Naive thymus-derived CD8-positive, alpha-beta T cell (primary cell): ENCODE results near the gene LMO2. TPM values are rescaled to one million over a fixed set of nuclear protein-coding genes. Genes with fewer than 3 reads are reported as not detected.

Source experiments
- ATAC-seq, 2 donors: fragments of 150-1000 bp; cut with Tn5 transposase in 1 of 2; sonication (Bioruptor Pico), chemical (Tn5 transposase) in 1 of 2; 1 replicate in 1 of 2; 2 replicates in 1 of 2; pipeline ENCODE4 v1.10.0; 2021; ENCODE audit warnings: mild to moderate bottlenecking in 2 of 2, moderate library complexity in 2 of 2
- POLR2A ChIA-PET: fragments of 350-600 bp; sonication (Branson Sonifier 250); formaldehyde crosslinking; loops from one replicate; lab custom pipeline; 2021; ENCODE audit warnings: antibody characterized with exemption; lab: Charles Lee
- DNase-seq, 10 donors: peaks; one replicate each; pipeline versions ENCODE4 v3.0.0 to v3.0.0-alpha.2; 2020 to 2022
- H3K27ac Mint-ChIP-seq, 10 donors: one replicate each; pipeline ENCODE4 v1.8.0; 2020 to 2022; ENCODE audit warnings: mild to moderate bottlenecking in 10 of 10, mixed read lengths in 10 of 10, moderate library complexity in 4 of 10, inconsistent platforms in 1 of 10
- H3K27me3 Mint-ChIP-seq, 5 donors: one replicate each; pipeline ENCODE4 v1.8.0; 2021 to 2022; ENCODE audit warnings: mixed read lengths in 5 of 5
- H3K36me3 Mint-ChIP-seq, 3 donors: one replicate each; pipeline ENCODE4 v1.8.0; 2020 to 2022; ENCODE audit warnings: mixed read lengths in 3 of 3, mild to moderate bottlenecking in 2 of 3, inconsistent platforms in 1 of 3
- H3K4me1 Mint-ChIP-seq, 4 donors: one replicate each; pipeline ENCODE4 v1.8.0; 2021 to 2022; ENCODE audit warnings: mixed read lengths in 4 of 4
- H3K4me3 Mint-ChIP-seq, 10 donors: one replicate each; pipeline ENCODE4 v1.8.0; 2020 to 2022; ENCODE audit warnings: mild to moderate bottlenecking in 10 of 10, mixed read lengths in 10 of 10, moderate library complexity in 6 of 10, inconsistent platforms in 1 of 10
- H3K9me3 Mint-ChIP-seq, 9 donors: one replicate each; pipeline ENCODE4 v1.8.0; 2020 to 2022; ENCODE audit warnings: mixed read lengths in 9 of 9, mild to moderate bottlenecking in 3 of 9, inconsistent platforms in 1 of 9, moderate library complexity in 1 of 9
- polyA plus RNA-seq, 3 donors: library from polyadenylated mRNA; unstranded; fragments of 300-500 nt; fragmentation: Illumina TruSeq; gene quantifications; one replicate each; pipeline ENCODE4 v1.2.3, GENCODE V29; 2021
- total RNA-seq, 8 experiments: library from RNA in 2 of 8; stranded (reverse) in 2 of 8; gene quantifications; one replicate each; pipeline ENCODE4 v1.2.3 and lab custom pipeline; 2021 to 2026

Gene LMO2
- total and polyA plus RNA-seq, 5 experiments from 2014 or later, result 0.47 to 0.99 TPM; not detected in 3

DNA sequence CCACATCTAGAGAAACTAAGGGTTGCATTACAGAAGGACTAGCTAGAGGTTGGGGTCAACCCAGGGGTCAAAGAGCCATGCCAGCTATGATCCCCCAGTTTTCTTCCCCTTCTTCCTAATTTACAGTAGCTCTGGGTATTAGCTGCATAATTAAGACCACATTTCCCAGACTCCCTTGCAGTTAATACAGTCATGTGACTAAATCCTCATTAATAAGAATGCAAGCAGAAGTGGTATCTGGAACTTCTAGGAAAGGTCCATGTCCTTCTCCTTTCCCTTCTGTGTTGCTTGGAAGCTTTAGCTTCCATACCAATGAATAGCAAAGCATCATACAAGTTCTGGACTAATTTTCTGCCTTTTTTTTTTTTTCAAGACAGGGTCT lies 19.1 kb upstream of the LMO2 start:
- DNase-seq (no peak), ATAC-seq (no peak)
- peaks cover 0 to 10% (median 4%) of the 10 kb centered on the region in 3 donors for H3K36me3 Mint-ChIP-seq
- H3K4me3 Mint-ChIP-seq, result no peak overlapping the region
- H3K27ac Mint-ChIP-seq, result no peak overlapping the region
- POLR2A ChIA-PET, result no interaction called here
- H3K9me3 Mint-ChIP-seq, result peaks cover 0 to 14% (median 6%) of the 10 kb centered on the region in 9 donors
- H3K4me1 Mint-ChIP-seq, result peaks cover 5 to 25% (median 10%) of the 10 kb centered on the region in 4 donors
- H3K27me3 Mint-ChIP-seq, result peaks cover 4 to 48% (median 11%) of the 10 kb centered on the region in 5 donors

DNA sequence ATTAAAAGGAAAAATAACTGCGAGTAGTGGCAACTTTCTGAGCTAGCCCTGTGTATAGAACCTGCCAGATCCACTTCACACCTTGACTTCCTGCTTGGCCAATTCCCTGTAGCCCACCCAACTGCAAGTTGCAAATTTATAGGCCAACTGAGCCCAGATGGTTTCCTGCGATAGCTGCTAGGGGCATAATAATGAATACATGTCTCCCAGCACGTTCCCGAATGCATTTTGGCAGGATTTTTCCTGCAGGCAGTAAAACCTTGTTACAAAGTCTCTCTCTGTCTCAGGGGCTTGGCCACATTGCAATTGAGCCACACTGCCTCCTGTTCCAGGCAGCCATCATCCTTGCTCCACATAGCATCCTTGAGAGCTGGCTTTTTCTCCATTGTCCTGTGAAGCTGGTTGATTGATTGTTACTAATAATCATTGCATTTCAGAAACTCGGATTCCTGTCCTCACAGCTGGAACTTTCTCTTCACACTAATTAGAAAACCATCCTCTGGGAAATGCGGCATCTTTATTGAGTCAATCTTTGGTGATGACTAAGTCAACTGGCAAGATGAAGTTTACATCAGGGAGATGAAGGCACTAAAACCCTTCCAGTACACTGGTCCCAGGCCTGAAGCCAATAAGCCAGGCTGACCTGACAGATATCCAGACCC lies 18.6 kb upstream of the LMO2 start:
- peaks cover 5 to 25% (median 10%) of the 10 kb centered on the region in 4 donors for H3K4me1 Mint-ChIP-seq
- ATAC-seq (no peak), DNase-seq (no peak)
- peaks cover 0 to 48% (median 12%) of the 10 kb centered on the region in 5 donors for H3K27me3 Mint-ChIP-seq
- H3K27ac Mint-ChIP-seq, result no peak overlapping the region
- POLR2A ChIA-PET, result no interaction called here
- H3K4me3 Mint-ChIP-seq, result no peak overlapping the region
- peaks cover 0 to 10% (median 4%) of the 10 kb centered on the region in 3 donors for H3K36me3 Mint-ChIP-seq
- H3K9me3 Mint-ChIP-seq, result peaks cover 0 to 12% (median 9%) of the 10 kb centered on the region in 9 donors

- DNase-seq (no peak), ATAC-seq (no peak)
- POLR2A ChIA-PET, result no interaction called here
- Mint-ChIP-seq H3K4me3 (no peak overlapping the region), H3K9me3 (peaks cover 0 to 12% (median 9%) of the 10 kb centered on the region in 9 donors), H3K27ac (no peak overlapping the region), H3K4me1 (peaks cover 5 to 25% (median 10%) of the 10 kb centered on the region in 4 donors), H3K27me3 (peaks cover 0 to 54% (median 12%) of the 10 kb centered on the region in 5 donors), H3K36me3 (peaks cover 0 to 10% (median 4%) of the 10 kb centered on the region in 3 donors)
Observed at GRCh38 chr11:33909552-33909951, 17.7 kb upstream of the LMO2 start.

- ATAC-seq, result no peak
- Mint-ChIP-seq H3K4me1 (peaks cover 5 to 25% (median 10%) of the 10 kb centered on the region in 4 donors), H3K36me3 (peaks cover 0 to 7% (median 4%) of the 10 kb centered on the region in 3 donors), H3K9me3 (peaks cover 0 to 9% (median 7%) of the 10 kb centered on the region in 9 donors), H3K27me3 (peaks cover 4 to 58% (median 15%) of the 10 kb centered on the region in 5 donors), H3K4me3 (no peak overlapping the region), H3K27ac (no peak overlapping the region)
- POLR2A ChIA-PET, result no interaction called here
- DNase-seq, result no peak
Observed at GRCh38 chr11:33909150-33909549, 17.3 kb upstream of the LMO2 start.

- Mint-ChIP-seq H3K36me3 (peaks cover 0 to 1% (median 0%) of the 10 kb centered on the region in 3 donors), H3K4me3 (peak overlapping the region in 3 of 10 donors; percentile 7 to 27 (median 8)), H3K27me3 (peaks cover 7 to 68% (median 21%) of the 10 kb centered on the region in 5 donors), H3K27ac (no peak overlapping the region), H3K4me1 (peaks cover 5 to 18% (median 10%) of the 10 kb centered on the region in 4 donors), H3K9me3 (peaks cover 0 to 4% (median 0%) of the 10 kb centered on the region in 9 donors)
- POLR2A ChIA-PET, result no interaction called here
- ATAC-seq (no peak), DNase-seq (no peak)
Observed at GRCh38 chr11:33907421-33907820, 15.5 kb upstream of the LMO2 start.

DNA sequence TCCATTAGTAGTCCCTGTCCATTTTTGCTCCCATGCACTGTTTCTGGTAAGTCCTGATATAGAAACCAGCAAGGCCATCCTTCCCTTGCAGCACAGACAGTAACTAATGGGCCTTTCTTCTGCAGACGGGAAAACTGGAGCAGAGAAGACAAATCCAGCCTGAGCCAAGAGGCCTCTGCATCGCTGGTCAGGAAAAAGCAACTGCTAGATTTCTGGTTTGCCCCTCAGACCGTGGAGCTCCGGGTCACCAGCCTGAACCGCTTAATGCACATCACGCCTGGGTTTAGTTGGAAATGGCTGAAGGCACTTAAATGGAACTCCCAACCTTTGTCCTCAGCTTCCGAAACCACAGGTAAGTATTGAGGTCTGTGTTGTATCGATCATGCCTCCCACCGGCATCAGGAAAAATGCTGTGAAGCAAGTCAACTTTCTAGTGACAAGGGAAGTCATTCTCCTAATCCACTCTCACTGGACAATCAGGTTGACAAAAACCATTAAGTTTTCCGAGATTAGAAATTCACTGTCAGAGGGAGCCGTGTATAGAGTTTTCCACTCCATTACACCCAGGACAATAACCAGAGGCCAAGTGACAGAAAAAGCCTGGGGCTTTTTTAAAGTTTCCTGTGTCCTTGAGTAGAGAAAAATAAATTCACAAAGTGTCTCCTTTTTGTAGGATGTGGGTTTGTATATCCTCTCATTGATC lies 14.8 kb upstream of the LMO2 start:
- Mint-ChIP-seq H3K4me3 (no peak overlapping the region), H3K9me3 (peaks cover 0 to 4% (median 0%) of the 10 kb centered on the region in 9 donors), H3K27ac (no peak overlapping the region), H3K4me1 (peaks cover 5 to 14% (median 10%) of the 10 kb centered on the region in 4 donors), H3K36me3 (peaks cover 0 to 1% (median 0%) of the 10 kb centered on the region in 3 donors), H3K27me3 (peaks cover 10 to 68% (median 21%) of the 10 kb centered on the region in 5 donors)
- POLR2A ChIA-PET, result no interaction called here
- ATAC-seq (no peak), DNase-seq (no peak)

GRCh38 chr11:33904102-33904501 lies 12.2 kb upstream of the LMO2 start:
- Mint-ChIP-seq H3K36me3 (peaks cover 0 to 5% (median 1%) of the 10 kb centered on the region in 3 donors), H3K4me3 (no peak overlapping the region), H3K4me1 (peaks cover 5 to 27% (median 10%) of the 10 kb centered on the region in 4 donors), H3K27me3 (peaks cover 15 to 71% (median 32%) of the 10 kb centered on the region in 5 donors), H3K27ac (no peak overlapping the region), H3K9me3 (peaks cover 0 to 4% (median 0%) of the 10 kb centered on the region in 9 donors)
- DNase-seq (no peak), ATAC-seq (no peak)
- POLR2A ChIA-PET, result no interaction called here

DNA sequence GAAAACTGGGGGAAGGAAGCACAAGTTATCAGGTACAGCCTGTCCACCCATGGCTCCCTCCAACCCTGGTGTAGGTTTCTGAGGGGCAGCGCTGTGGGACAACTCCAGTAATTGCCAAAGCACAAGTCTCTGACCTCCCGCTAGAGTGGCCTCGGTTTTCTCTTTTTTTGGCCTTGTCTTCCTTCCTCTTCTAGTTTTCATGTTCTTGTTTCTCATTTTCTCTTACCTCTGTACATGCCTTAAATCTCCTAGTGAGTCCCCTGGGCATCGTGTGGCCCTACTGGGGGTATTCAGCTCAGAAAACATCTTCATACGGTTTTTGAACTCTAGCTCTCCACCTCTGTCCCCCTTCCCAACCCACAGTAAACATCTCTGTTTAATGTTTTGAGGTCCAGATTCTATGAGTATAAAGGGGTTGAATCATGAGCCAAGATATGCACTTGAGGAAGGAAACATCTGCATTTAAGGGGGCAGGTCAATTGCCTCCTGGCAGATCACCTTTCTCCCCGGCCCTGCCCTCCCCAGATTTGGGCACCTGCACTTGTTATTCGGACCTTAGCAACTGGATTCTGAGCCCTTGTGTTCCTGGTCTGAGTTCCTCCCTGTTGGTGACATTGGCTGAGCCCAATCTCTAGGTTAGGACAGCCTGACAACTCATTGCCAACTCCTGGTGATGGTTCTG lies 8.4 kb upstream of the LMO2 start:
- Mint-ChIP-seq H3K9me3 (no peaks in the 10 kb centered on the region), H3K27ac (no peak overlapping the region), H3K4me1 (peaks cover 6 to 36% (median 12%) of the 10 kb centered on the region in 4 donors), H3K4me3 (no peak overlapping the region), H3K27me3 (peaks cover 15 to 76% (median 32%) of the 10 kb centered on the region in 5 donors), H3K36me3 (peaks cover 0 to 5% (median 0%) of the 10 kb centered on the region in 3 donors)
- ATAC-seq, result no peak
- POLR2A ChIA-PET, result no interaction called here
- DNase-seq, result no peak

- H3K27ac Mint-ChIP-seq, result no peak overlapping the region
- no peaks in the 10 kb centered on the region for H3K9me3 Mint-ChIP-seq
- DNase-seq, result no peak
- no peak for ATAC-seq
- peaks cover 9 to 44% (median 17%) of the 10 kb centered on the region in 4 donors for H3K4me1 Mint-ChIP-seq
- POLR2A ChIA-PET, result no interaction called here
- peaks cover 0 to 5% (median 0%) of the 10 kb centered on the region in 3 donors for H3K36me3 Mint-ChIP-seq
- H3K27me3 Mint-ChIP-seq, result peaks cover 15 to 69% (median 32%) of the 10 kb centered on the region in 5 donors
- no peak overlapping the region for H3K4me3 Mint-ChIP-seq
Observed at GRCh38 chr11:33899400-33900037, 7.6 kb upstream of the LMO2 start.

- Mint-ChIP-seq H3K27me3 (peaks cover 11 to 63% (median 31%) of the 10 kb centered on the region in 5 donors), H3K36me3 (peaks cover 0 to 5% (median 0%) of the 10 kb centered on the region in 3 donors), H3K9me3 (no peaks in the 10 kb centered on the region), H3K4me1 (peaks cover 14 to 50% (median 22%) of the 10 kb centered on the region in 4 donors), H3K4me3 (no peak overlapping the region), H3K27ac (peak overlapping the region in 1 of 10 donors; percentile 27)
- DNase-seq (no peak), ATAC-seq (no peak)
- POLR2A ChIA-PET, result no interaction called here
Observed at GRCh38 chr11:33898957-33899356, 7.1 kb upstream of the LMO2 start.

DNA sequence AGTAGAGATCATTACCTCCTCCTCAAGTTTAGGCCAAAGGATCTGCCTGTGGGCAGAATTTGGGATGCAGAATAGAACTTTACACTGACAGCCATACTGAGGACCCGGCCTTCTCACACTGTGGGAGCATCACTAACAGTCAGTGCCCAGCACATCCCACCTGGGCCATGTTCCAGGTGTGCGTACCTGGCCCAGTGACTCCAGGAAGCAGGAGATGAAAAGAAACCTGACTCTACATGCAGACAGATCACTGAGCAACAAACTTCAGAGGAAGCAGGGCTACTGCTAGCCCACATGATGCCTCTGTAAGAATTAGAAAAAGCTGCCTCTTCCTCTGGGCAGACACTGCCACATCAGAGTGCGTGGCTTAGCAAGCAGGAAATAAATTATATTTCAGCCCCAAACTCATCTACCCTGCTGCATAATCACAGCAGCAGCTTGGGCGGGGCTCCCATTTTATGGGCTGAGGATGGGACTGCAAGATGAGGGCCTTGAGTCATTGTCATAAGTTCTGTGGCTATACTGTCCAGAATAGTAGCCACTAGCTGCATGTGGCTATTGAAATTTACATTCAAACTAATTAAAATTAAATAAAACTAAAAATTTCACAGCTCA lies 6.0 kb upstream of the LMO2 start:
- Mint-ChIP-seq H3K27ac (peak overlapping the region in 2 of 10 donors; percentile 38 to 46), H3K36me3 (peaks cover 0 to 5% (median 0%) of the 10 kb centered on the region in 3 donors), H3K9me3 (no peaks in the 10 kb centered on the region), H3K4me1 (peaks cover 24 to 61% (median 33%) of the 10 kb centered on the region in 4 donors), H3K27me3 (peaks cover 13 to 59% (median 27%) of the 10 kb centered on the region in 5 donors), H3K4me3 (peak overlapping the region in 1 of 10 donors; percentile 59)
- ATAC-seq (no peak), DNase-seq (no peak)
- POLR2A ChIA-PET, result interaction anchor here (0.6 kb wide), 1 partner anchor 16 kb away, joined by 3 read pairs; no protein-coding TSS in a partner anchor
